Thyroid gland (tissue), 4 donors: ENCODE measurements around the gene MGST1.

Experiments
- CTCF ChIP-seq, 6 experiments: fragments of 200-600 bp in 3 of 6; fragments of 450-650 bp in 3 of 6; sonication (generic) in 3 of 6; IDR thresholded peaks; one replicate each; pipeline ENCODE4 v1.5.1; 2016 to 2019; ENCODE audit warnings: antibody characterized with exemption in 6 of 6, mild to moderate bottlenecking in 2 of 6, inconsistent platforms in 1 of 6, moderate library complexity in 1 of 6
- POLR2A ChIP-seq, 2 donors: fragments of 450-650 bp; IDR thresholded peaks; one replicate each; pipeline ENCODE4 v1.6.1; 2017; ENCODE audit warnings: antibody characterized with exemption in 2 of 2, mild to moderate bottlenecking in 2 of 2, moderate library complexity in 1 of 2

DNA sequence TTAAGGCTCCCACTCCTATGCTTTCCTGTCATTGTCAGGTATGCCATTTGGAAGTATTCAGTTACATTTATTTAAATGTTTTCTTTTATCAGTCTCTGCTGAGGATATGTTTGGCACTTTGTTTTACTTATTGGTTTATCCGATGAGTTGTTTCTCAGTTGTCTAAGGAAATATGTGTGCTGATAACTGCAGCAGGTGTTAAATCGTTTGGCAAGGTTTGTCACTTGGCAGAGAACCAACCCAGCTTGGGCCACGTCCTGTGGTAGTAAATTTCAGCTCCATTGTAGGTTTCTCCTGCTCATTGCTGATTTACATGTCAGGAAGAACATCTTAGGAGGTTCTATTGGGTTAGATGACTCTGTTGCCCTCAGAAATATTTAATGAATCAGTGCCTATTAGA, 22.0 kb upstream of the MGST1 start:
- no peak for TF ChIP-seq CTCF (IDR thresholded peaks at IDR 0.05)
- no peak for TF ChIP-seq POLR2A (IDR thresholded peaks at IDR 0.05)
